ENCODE results near the gene ADCK1. TPM values are rescaled to one million over a fixed set of nuclear protein-coding genes. Genes with fewer than 3 reads are reported as not detected.

Gene ADCK1
- total and polyA plus RNA-seq, 2 of the 13 experiments (the other 11 are each of a cell fraction or from before 2014, with no cell fraction given) = 3.9 to 6.3 TPM

DNA sequence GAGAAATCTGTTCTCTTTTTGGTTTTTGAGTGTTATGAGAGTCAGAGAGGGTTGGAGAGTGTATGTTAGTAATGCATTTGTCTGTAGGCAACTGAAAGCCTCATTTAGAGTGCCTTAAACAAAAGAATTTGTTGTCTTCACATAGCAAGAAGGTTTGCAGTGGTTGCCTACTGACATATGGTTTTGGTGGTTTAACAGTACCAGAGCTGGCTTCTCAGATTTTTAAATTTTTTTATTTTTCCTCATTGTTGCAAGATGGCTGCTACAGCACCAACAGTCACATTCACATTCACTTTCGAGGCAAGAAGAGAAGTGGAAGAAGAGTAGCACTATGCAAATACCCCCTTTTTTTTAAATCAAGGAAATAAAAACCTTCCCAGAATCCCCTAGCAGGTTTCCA lies 106.5 kb downstream of the ADCK1 start:
- intact Hi-C loops (cut with micrococcal nuclease; ENCODE audit: unreplicated experiment) = no loop called here
- no peak overlapping the region for H3K9ac ChIP-seq (ENCODE audit: insufficient read depth, low read depth, low read length)
- H3K36me3 ChIP-seq (replicated peaks in 1 of 2; ENCODE audit: control insufficient read depth in 1 of 2, insufficient read depth in 2 of 2, low read length in 2 of 2) = no peaks in the 10 kb centered on the region
- H3K4me1 ChIP-seq (ENCODE audit: insufficient read depth, low read length) = 0 out of 2 replicates have a peak, but pooled peaks cover 8% of the 10 kb centered on the region
- no peak overlapping the region for H3K4me3 ChIP-seq (replicated peaks in 1 of 3; ENCODE audit: insufficient read depth in 1 of 3, low read depth in 2 of 3, low read length in 3 of 3)
- no peaks in the 10 kb centered on the region for H3K27me3 ChIP-seq (ENCODE audit: control insufficient read depth in 1 of 2, insufficient read depth in 2 of 2, low read length in 2 of 2)
- H3K4me2 ChIP-seq (ENCODE audit: low read depth, low read length) = no peak overlapping the region
- H3K27ac ChIP-seq (ENCODE audit: extremely low read length, insufficient read depth, low read length) = no peak overlapping the region
- in situ Hi-C loops (cut with HindIII; ENCODE audit: extremely low pct_ligation_motif_present, low pct_unique_long_range_greater_than_20kb) = no loop called here
- H3K79me2 ChIP-seq (ENCODE audit: insufficient read depth, low read length) = no peaks in the 10 kb centered on the region
- POLR2A ChIA-PET = no interaction called here
- no TSS peak for BruUV-seq (replicated peaks)
- CTCF ChIA-PET (ENCODE audit: low intra/inter-chr PET ratio, low total read pairs) = no interaction called here
- no peak for DNase-seq (ENCODE audit: low spot score)
- no peaks in the 10 kb centered on the region for H3K9me3 ChIP-seq (ENCODE audit: low read length)
- FAIRE-seq = no peak
- no peak for ATAC-seq
- H2AFZ ChIP-seq (ENCODE audit: low read length) = no peak overlapping the region
- WGBS (ENCODE audit: low lambda C conversion rate) = 85% methylated on average over 1 of the region's 1 CpG
- H4K20me1 ChIP-seq (ENCODE audit: insufficient read depth, low read length) = no peaks in the 10 kb centered on the region
- TF ChIP-seq, protein P1, sequence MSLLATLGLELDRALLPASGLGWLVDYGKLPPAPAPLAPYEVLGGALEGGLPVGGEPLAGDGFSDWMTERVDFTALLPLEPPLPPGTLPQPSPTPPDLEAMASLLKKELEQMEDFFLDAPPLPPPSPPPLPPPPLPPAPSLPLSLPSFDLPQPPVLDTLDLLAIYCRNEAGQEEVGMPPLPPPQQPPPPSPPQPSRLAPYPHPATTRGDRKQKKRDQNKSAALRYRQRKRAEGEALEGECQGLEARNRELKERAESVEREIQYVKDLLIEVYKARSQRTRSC (CRISPR knock-in tag; IDR thresholded peaks at IDR 0.05; ENCODE audit: low read depth) = no peak
- TF ChIP-seq, protein P2, sequence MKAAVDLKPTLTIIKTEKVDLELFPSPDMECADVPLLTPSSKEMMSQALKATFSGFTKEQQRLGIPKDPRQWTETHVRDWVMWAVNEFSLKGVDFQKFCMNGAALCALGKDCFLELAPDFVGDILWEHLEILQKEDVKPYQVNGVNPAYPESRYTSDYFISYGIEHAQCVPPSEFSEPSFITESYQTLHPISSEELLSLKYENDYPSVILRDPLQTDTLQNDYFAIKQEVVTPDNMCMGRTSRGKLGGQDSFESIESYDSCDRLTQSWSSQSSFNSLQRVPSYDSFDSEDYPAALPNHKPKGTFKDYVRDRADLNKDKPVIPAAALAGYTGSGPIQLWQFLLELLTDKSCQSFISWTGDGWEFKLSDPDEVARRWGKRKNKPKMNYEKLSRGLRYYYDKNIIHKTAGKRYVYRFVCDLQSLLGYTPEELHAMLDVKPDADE (CRISPR knock-in tag; IDR thresholded peaks at IDR 0.05) = no peak
- no peak for TF ChIP-seq HOXA5 (CRISPR knock-in tag; IDR thresholded peaks at IDR 0.05)
- no peak for TF ChIP-seq ZMAT3 (CRISPR knock-in tag; conservative IDR thresholded peaks at IDR 0.05)
- TF ChIP-seq, protein P3, sequence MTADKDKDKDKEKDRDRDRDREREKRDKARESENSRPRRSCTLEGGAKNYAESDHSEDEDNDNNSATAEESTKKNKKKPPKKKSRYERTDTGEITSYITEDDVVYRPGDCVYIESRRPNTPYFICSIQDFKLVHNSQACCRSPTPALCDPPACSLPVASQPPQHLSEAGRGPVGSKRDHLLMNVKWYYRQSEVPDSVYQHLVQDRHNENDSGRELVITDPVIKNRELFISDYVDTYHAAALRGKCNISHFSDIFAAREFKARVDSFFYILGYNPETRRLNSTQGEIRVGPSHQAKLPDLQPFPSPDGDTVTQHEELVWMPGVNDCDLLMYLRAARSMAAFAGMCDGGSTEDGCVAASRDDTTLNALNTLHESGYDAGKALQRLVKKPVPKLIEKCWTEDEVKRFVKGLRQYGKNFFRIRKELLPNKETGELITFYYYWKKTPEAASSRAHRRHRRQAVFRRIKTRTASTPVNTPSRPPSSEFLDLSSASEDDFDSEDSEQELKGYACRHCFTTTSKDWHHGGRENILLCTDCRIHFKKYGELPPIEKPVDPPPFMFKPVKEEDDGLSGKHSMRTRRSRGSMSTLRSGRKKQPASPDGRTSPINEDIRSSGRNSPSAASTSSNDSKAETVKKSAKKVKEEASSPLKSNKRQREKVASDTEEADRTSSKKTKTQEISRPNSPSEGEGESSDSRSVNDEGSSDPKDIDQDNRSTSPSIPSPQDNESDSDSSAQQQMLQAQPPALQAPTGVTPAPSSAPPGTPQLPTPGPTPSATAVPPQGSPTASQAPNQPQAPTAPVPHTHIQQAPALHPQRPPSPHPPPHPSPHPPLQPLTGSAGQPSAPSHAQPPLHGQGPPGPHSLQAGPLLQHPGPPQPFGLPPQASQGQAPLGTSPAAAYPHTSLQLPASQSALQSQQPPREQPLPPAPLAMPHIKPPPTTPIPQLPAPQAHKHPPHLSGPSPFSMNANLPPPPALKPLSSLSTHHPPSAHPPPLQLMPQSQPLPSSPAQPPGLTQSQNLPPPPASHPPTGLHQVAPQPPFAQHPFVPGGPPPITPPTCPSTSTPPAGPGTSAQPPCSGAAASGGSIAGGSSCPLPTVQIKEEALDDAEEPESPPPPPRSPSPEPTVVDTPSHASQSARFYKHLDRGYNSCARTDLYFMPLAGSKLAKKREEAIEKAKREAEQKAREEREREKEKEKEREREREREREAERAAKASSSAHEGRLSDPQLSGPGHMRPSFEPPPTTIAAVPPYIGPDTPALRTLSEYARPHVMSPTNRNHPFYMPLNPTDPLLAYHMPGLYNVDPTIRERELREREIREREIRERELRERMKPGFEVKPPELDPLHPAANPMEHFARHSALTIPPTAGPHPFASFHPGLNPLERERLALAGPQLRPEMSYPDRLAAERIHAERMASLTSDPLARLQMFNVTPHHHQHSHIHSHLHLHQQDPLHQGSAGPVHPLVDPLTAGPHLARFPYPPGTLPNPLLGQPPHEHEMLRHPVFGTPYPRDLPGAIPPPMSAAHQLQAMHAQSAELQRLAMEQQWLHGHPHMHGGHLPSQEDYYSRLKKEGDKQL (CRISPR knock-in tag; IDR thresholded peaks at IDR 0.05; ENCODE audit: low read depth) = no peak
- no peak for TF ChIP-seq ZNF451 (CRISPR knock-in tag; IDR thresholded peaks at IDR 0.05)
- TF ChIP-seq, protein P4, sequence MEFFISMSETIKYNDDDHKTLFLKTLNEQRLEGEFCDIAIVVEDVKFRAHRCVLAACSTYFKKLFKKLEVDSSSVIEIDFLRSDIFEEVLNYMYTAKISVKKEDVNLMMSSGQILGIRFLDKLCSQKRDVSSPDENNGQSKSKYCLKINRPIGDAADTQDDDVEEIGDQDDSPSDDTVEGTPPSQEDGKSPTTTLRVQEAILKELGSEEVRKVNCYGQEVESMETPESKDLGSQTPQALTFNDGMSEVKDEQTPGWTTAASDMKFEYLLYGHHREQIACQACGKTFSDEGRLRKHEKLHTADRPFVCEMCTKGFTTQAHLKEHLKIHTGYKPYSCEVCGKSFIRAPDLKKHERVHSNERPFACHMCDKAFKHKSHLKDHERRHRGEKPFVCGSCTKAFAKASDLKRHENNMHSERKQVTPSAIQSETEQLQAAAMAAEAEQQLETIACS (CRISPR knock-in tag; IDR thresholded peaks at IDR 0.05) = no peak
- no peak for TF ChIP-seq ZNF839 (CRISPR knock-in tag; IDR thresholded peaks at IDR 0.05; ENCODE audit: borderline replicate concordance)
- TF ChIP-seq, protein P5, sequence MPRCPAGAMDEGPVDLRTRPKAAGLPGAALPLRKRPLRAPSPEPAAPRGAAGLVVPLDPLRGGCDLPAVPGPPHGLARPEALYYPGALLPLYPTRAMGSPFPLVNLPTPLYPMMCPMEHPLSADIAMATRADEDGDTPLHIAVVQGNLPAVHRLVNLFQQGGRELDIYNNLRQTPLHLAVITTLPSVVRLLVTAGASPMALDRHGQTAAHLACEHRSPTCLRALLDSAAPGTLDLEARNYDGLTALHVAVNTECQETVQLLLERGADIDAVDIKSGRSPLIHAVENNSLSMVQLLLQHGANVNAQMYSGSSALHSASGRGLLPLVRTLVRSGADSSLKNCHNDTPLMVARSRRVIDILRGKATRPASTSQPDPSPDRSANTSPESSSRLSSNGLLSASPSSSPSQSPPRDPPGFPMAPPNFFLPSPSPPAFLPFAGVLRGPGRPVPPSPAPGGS (CRISPR knock-in tag; IDR thresholded peaks at IDR 0.05) = no peak
- TF ChIP-seq, protein P6, sequence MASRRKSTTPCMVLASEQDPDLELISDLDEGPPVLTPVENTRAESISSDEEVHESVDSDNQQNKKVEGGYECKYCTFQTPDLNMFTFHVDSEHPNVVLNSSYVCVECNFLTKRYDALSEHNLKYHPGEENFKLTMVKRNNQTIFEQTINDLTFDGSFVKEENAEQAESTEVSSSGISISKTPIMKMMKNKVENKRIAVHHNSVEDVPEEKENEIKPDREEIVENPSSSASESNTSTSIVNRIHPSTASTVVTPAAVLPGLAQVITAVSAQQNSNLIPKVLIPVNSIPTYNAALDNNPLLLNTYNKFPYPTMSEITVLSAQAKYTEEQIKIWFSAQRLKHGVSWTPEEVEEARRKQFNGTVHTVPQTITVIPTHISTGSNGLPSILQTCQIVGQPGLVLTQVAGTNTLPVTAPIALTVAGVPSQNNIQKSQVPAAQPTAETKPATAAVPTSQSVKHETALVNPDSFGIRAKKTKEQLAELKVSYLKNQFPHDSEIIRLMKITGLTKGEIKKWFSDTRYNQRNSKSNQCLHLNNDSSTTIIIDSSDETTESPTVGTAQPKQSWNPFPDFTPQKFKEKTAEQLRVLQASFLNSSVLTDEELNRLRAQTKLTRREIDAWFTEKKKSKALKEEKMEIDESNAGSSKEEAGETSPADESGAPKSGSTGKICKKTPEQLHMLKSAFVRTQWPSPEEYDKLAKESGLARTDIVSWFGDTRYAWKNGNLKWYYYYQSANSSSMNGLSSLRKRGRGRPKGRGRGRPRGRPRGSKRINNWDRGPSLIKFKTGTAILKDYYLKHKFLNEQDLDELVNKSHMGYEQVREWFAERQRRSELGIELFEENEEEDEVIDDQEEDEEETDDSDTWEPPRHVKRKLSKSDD (CRISPR knock-in tag; IDR thresholded peaks at IDR 0.05; ENCODE audit: low read depth) = no peak
- no peak for TF ChIP-seq TBX3 (IDR thresholded peaks at IDR 0.05; ENCODE audit: borderline replicate concordance)
- no peak for TF ChIP-seq ELF3 (CRISPR knock-in tag; IDR thresholded peaks at IDR 0.05)

All from HepG2 (cell line).